Neuronal stem cell (in vitro differentiated cells): ENCODE measurements around the gene GPR137B. TPM values are rescaled to one million over a fixed set of nuclear protein-coding genes. Genes with fewer than 3 reads are reported as not detected.

Experiments
- DNase-seq: peaks from one replicate; pipeline ENCODE4 v3.0.0-alpha.2; 2013; ENCODE audit warnings: low spot score
- H2AFZ ChIP-seq: one replicate; pipeline ENCODE4 v1.6.1; 2013; ENCODE audit warnings: mild to moderate bottlenecking, low read length, inconsistent platforms
- H2AK5ac ChIP-seq: 2 replicates; pipeline ENCODE4 v1.6.1; 2013; ENCODE audit warnings: low read depth, mild to moderate bottlenecking, inconsistent platforms, low read length, moderate library complexity, mixed read lengths
- H2BK120ac ChIP-seq: 2 replicates; pipeline ENCODE4 v1.6.1; 2013; ENCODE audit warnings: low read depth, mild to moderate bottlenecking, inconsistent platforms, low read length, moderate library complexity, mixed read lengths
- H2BK12ac ChIP-seq: one replicate; pipeline ENCODE4 v1.6.1; 2013; ENCODE audit warnings: low read length, inconsistent platforms
- H2BK15ac ChIP-seq: 2 replicates; pipeline ENCODE4 v1.6.1; 2013; ENCODE audit warnings: mild to moderate bottlenecking, low read length, inconsistent platforms, mixed read lengths
- H2BK5ac ChIP-seq: one replicate; pipeline ENCODE4 v1.6.1; 2013; ENCODE audit warnings: inconsistent platforms, mild to moderate bottlenecking, low read length, moderate library complexity
- H3K14ac ChIP-seq: one replicate; pipeline ENCODE4 v1.6.1; 2013; ENCODE audit warnings: low read length, inconsistent platforms
- H3K18ac ChIP-seq: 2 replicates; pipeline ENCODE4 v1.6.1; 2013; ENCODE audit warnings: low read length, inconsistent platforms
- H3K23ac ChIP-seq: 2 replicates; pipeline ENCODE4 v1.6.1; 2013; ENCODE audit warnings: low read depth, mild to moderate bottlenecking, mixed read lengths, low read length, inconsistent platforms; ENCODE audit not compliant: poor library complexity
- H3K27ac ChIP-seq: replicated peaks from 3 replicates; pipeline ENCODE4 v1.5.1; 2013; ENCODE audit warnings: low read length, inconsistent platforms
- H3K27me3 ChIP-seq, 3 experiments: 2 replicates each; pipeline ENCODE4 v1.6.1; 2013; ENCODE audit warnings: low read length in 3 of 3, mild to moderate bottlenecking in 2 of 3, inconsistent platforms in 1 of 3, low read depth in 1 of 3, mixed read lengths in 1 of 3, moderate library complexity in 1 of 3; ENCODE audit not compliant: control insufficient read depth in 3 of 3, insufficient read depth in 3 of 3
- H3K36me3 ChIP-seq, 2 donors: replicated peaks in 1 of 2; 2 replicates each; pipeline ENCODE4 v1.6.1; 2013; ENCODE audit warnings: low read length in 2 of 2; ENCODE audit not compliant: control insufficient read depth in 2 of 2, insufficient read depth in 2 of 2
- H3K4ac ChIP-seq: 2 replicates; pipeline ENCODE4 v1.6.1; 2013; ENCODE audit warnings: inconsistent platforms, mild to moderate bottlenecking, low read length, moderate library complexity
- H3K4me1 ChIP-seq, 2 donors: 1 replicate in 1 of 2; 2 replicates in 1 of 2; pipeline ENCODE4 v1.6.1; 2013; ENCODE audit warnings: low read length in 2 of 2, low read depth in 1 of 2; ENCODE audit not compliant: control insufficient read depth in 2 of 2, insufficient read depth in 1 of 2
- H3K4me2 ChIP-seq: one replicate; pipeline ENCODE4 v1.6.1; 2013; ENCODE audit warnings: mild to moderate bottlenecking, low read length, inconsistent platforms; ENCODE audit not compliant: insufficient read depth, poor library complexity, severe bottlenecking
- H3K4me3 ChIP-seq, 2 donors: 2 replicates each; pipeline ENCODE4 v1.5.1; 2013; ENCODE audit warnings: low read length in 2 of 2, mild to moderate bottlenecking in 2 of 2, inconsistent platforms in 1 of 2, moderate library complexity in 1 of 2
- H3K79me1 ChIP-seq: one replicate; pipeline ENCODE4 v1.6.1; 2013; ENCODE audit warnings: low read depth, mild to moderate bottlenecking, inconsistent platforms, low read length, moderate library complexity
- H3K9ac ChIP-seq: one replicate; pipeline ENCODE4 v1.6.1; 2013; ENCODE audit warnings: mild to moderate bottlenecking, low read depth, low read length, inconsistent platforms; ENCODE audit not compliant: poor library complexity
- H3K9me3 ChIP-seq, 2 donors: replicated peaks in 1 of 2; 2 replicates each; pipeline versions ENCODE3 to v1.6.1; 2013; ENCODE audit warnings: low read length in 2 of 2, mild to moderate bottlenecking in 2 of 2, inconsistent platforms in 1 of 2, low read depth in 1 of 2, mixed read lengths in 1 of 2, moderate library complexity in 1 of 2; ENCODE audit not compliant: control insufficient read depth in 2 of 2, insufficient read depth in 1 of 2
- H4K8ac ChIP-seq: one replicate; pipeline ENCODE4 v1.6.1; 2013; ENCODE audit warnings: low read depth, mild to moderate bottlenecking, inconsistent platforms, low read length, moderate library complexity
- H4K91ac ChIP-seq: one replicate; pipeline ENCODE4 v1.6.1; 2013; ENCODE audit warnings: low read length, low read depth, mild to moderate bottlenecking, inconsistent platforms; ENCODE audit not compliant: poor library complexity
- WGBS, 2 donors: extraction: QIAGEN DNeasy Blood & Tissue Kit; methylation state at CpG; one replicate each; pipeline ENCODE4 v1.1.7; 2013; ENCODE audit warnings: missing lambda C conversion rate in 2 of 2, mixed read lengths in 1 of 2; ENCODE audit not compliant: insufficient read length in 2 of 2, insufficient replicate concordance in 1 of 2; ENCODE audit errors: extremely low coverage in 2 of 2; 5-methylcytosine and 5-hydroxymethylcytosine counted together
- polyA plus RNA-seq, 2 experiments: library from polyadenylated mRNA; stranded (reverse); fragments of 200-250 nt; gene quantifications; one replicate each; pipeline ENCODE4 v1.2.3, GENCODE V29; 2013

GPR137B gene, protein sequence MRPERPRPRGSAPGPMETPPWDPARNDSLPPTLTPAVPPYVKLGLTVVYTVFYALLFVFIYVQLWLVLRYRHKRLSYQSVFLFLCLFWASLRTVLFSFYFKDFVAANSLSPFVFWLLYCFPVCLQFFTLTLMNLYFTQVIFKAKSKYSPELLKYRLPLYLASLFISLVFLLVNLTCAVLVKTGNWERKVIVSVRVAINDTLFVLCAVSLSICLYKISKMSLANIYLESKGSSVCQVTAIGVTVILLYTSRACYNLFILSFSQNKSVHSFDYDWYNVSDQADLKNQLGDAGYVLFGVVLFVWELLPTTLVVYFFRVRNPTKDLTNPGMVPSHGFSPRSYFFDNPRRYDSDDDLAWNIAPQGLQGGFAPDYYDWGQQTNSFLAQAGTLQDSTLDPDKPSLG
- polyA plus RNA-seq (2013, experiment 1 of 2): 7.5 TPM
- 7.2 TPM for polyA plus RNA-seq (2013, experiment 2 of 2)

DNA sequence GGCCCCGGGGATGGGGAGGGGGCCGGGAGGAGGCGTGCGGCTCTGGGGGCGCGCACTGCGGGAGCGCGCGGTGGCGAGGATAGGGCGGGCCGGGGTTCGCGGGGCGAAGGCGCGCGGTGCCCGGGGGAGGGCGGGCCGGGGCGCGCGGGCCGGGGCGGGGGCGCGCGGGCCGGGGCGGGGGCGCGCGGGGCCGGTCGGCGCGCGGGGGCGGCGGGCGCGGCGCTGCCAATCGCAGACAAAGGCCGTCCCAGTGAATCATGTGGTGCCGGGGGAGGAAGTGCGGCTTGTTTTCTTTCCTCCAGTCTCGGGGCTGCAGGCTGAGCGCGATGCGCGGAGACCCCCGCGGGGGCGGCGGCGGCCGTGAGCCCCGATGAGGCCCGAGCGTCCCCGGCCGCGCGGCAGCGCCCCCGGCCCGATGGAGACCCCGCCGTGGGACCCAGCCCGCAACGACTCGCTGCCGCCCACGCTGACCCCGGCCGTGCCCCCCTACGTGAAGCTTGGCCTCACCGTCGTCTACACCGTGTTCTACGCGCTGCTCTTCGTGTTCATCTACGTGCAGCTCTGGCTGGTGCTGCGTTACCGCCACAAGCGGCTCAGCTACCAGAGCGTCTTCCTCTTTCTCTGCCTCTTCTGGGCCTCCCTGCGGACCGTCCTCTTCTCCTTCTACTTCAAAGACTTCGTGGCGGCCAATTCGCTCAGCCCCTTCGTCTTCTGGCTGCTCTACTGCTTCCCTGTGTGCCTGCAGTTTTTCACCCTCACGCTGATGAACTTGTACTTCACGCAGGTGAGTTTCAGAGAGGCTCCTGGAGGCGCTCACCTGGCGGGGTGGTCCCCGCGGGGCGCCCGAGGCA, at the start of gene GPR137B:
GPR137B (plus strand) TSS at position 287 of the 851 bp plus-strand sequence; CDS start at position 371, 84 bp downstream.
- H2BK12ac ChIP-seq: no peak within 1 kb of the TSS
- peak within 1 kb of the TSS; percentile 97 for H3K18ac ChIP-seq
- no peak within 1 kb of the TSS for H3K4ac ChIP-seq
- peak within 1 kb of the TSS; percentile 5 for H3K14ac ChIP-seq
- H3K9ac ChIP-seq: peak within 1 kb of the TSS; percentile 93
- H4K91ac ChIP-seq: peak within 1 kb of the TSS; percentile 42
- no peaks in the 10 kb centered on the region for H3K36me3 ChIP-seq
- H3K4me3 ChIP-seq: peak within 1 kb of the TSS; percentile 89 to 98
- no peak within 1 kb of the TSS for H2BK120ac ChIP-seq
- no peaks in the 10 kb centered on the region for H3K9me3 ChIP-seq
- peaks cover 2 to 11% of the 10 kb centered on the region in 2 donors for H3K4me1 ChIP-seq
- H2AFZ ChIP-seq: peak within 1 kb of the TSS; percentile 99
- H3K27me3 ChIP-seq: peaks cover 2 to 44% (median 42%) of the 10 kb centered on the region in 3 experiments
- H3K23ac ChIP-seq: peak within 1 kb of the TSS; percentile 87
- no peaks in the 10 kb centered on the region for H3K79me1 ChIP-seq
- H2BK5ac ChIP-seq: no peak within 1 kb of the TSS
- no peak within 1 kb of the TSS for H4K8ac ChIP-seq
- H2AK5ac ChIP-seq: no peak within 1 kb of the TSS
- WGBS, 2 donors: no CpG with 5 or more reads among the region's 105 CpGs
- H3K4me2 ChIP-seq: peak within 1 kb of the TSS; percentile 97
- no peak within 1 kb of the TSS for H3K27ac ChIP-seq
- peak; percentile 43 for DNase-seq
- H2BK15ac ChIP-seq: peak within 1 kb of the TSS; percentile 18

DNA sequence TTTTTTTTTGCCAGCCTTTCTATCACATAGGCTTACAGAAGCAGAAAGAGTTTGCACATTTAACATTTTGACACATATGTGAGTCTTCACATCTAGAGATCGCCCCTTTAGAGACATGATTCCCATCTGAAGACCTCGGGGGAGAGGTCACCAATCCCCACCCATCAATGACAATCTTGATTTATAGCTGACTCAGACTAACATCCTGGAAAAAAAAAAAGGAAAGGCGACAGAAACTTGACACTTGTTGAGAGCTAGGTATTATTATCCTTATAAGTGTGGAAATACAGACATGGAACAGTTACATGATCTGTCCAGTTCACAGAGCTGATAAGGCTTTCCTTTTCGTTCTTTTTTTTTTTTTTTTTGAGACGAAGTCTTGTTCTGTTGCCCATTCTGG, 49.4 kb upstream of the GPR137B start:
- DNase-seq: no peak
- Histone ChIP-seq H3K4me3 (no peak overlapping the region), H3K23ac (no peak overlapping the region), H2BK15ac (no peak overlapping the region), H3K27ac (no peak overlapping the region), H3K4me1 (no peaks in the 10 kb centered on the region), H3K79me1 (peaks cover 2% of the 10 kb centered on the region), H2BK12ac (no peak overlapping the region), H2BK5ac (no peak overlapping the region), H4K8ac (no peak overlapping the region), H3K9ac (no peak overlapping the region), H3K14ac (no peak overlapping the region), H4K91ac (no peak overlapping the region), H3K18ac (no peak overlapping the region), H3K9me3 (peaks cover 3 to 7% of the 10 kb centered on the region in 2 donors), H2AK5ac (no peak overlapping the region), H3K27me3 (no peaks in the 10 kb centered on the region), H3K4ac (no peak overlapping the region), H3K4me2 (no peak overlapping the region), H2AFZ (no peak overlapping the region), H2BK120ac (no peak overlapping the region), H3K36me3 (no peaks in the 10 kb centered on the region)
- WGBS, 2 donors: no CpG with 5 or more reads among the region's 5 CpGs

DNA sequence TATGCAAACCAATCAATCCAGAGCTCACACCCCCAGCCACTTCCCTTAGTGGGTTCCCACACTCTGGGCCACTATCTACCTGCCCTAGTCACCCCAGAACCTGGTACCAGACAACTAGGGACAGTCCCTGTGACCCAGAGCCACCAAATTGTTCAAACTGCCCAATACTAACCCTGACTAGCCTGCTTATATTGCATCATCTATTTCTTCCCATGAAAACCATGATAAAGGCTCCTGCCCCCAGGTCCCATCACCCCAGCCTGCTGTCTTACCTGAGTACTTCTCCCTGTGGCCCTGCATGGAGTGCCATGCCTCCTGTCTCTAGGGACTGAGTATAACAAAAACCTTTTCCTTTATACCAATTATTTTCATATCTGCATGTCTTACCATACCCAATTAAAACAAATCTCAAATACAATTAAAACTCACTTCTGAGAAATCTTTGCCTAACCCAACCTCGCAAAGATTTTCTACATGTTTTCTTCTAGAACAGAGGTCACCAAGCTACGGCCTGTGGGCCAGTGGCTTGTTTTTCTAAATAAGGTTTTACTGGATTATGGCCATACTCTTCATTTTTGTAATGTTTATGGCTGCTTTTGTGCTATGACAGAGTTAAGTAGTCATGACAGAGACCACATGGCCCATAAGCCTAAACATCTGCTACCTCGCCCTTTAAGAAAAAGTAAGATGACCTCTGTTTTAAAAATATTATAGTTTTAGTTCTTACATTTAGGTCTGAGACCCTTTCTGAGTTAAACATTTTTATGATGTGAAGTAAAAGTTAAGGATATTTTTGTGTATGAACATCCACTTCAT, 46.4 kb upstream of the GPR137B start:
- Histone ChIP-seq H3K4me3 (no peak overlapping the region), H2BK120ac (no peak overlapping the region), H3K4ac (no peak overlapping the region), H3K14ac (no peak overlapping the region), H4K8ac (no peak overlapping the region), H3K36me3 (no peaks in the 10 kb centered on the region), H3K23ac (no peak overlapping the region), H3K18ac (no peak overlapping the region), H2AFZ (no peak overlapping the region), H3K4me2 (no peak overlapping the region), H3K27ac (no peak overlapping the region), H2BK12ac (no peak overlapping the region), H4K91ac (no peak overlapping the region), H3K9ac (no peak overlapping the region), H2BK15ac (no peak overlapping the region), H2AK5ac (no peak overlapping the region), H2BK5ac (peak overlapping the region; percentile 3), H3K4me1 (peaks cover 0 to 8% of the 10 kb centered on the region in 2 donors), H3K9me3 (peaks cover 3 to 7% of the 10 kb centered on the region in 2 donors), H3K27me3 (no peaks in the 10 kb centered on the region), H3K79me1 (peaks cover 2% of the 10 kb centered on the region)
- no peak for DNase-seq
- WGBS, 2 donors: 100% methylated on average over 1 of the region's 3 CpGs; no CpG with 5 or more reads in 1 of the 2 donors
